Mesodermal cell (in vitro differentiated cells): ENCODE measurements around the gene PCDHGB1.
"Not testable (repeated sequence)": the region's sequence is repeated elsewhere in the genome, so short reads cannot be mapped to it uniquely, and the experiment has no call there.

Experiments used
- H3K27ac ChIP-seq: 2 replicates; pipeline ENCODE4 v1.7.0; 2013; ENCODE audit warnings: mild to moderate bottlenecking, low read depth, low read length, moderate library complexity; ENCODE audit not compliant: severe bottlenecking
- H3K36me3 ChIP-seq: 2 replicates; pipeline ENCODE4 v1.7.1; 2013; ENCODE audit warnings: mild to moderate bottlenecking, low read length, moderate library complexity; ENCODE audit not compliant: control insufficient read depth, insufficient read depth
- H3K4me1 ChIP-seq: one replicate; pipeline ENCODE4 v1.7.1; 2013; ENCODE audit warnings: mild to moderate bottlenecking, low read length; ENCODE audit not compliant: insufficient read depth, control insufficient read depth, poor library complexity, severe bottlenecking
- H3K4me3 ChIP-seq: 2 replicates; pipeline ENCODE4 v1.7.0; 2013; ENCODE audit warnings: low read length, control low read depth, mild to moderate bottlenecking; ENCODE audit not compliant: insufficient read depth, poor library complexity, severe bottlenecking; ENCODE audit errors: extremely low read depth
- H3K9me3 ChIP-seq: 2 replicates; pipeline ENCODE4 v1.7.1; 2013; ENCODE audit warnings: mild to moderate bottlenecking, low read length, moderate library complexity; ENCODE audit not compliant: control insufficient read depth
- WGBS, 2 experiments: methylation state at CpG; one replicate each; pipeline ENCODE4 v1.1.5; 2013; ENCODE audit warnings: missing lambda C conversion rate in 2 of 2; ENCODE audit not compliant: insufficient coverage in 2 of 2; 5-methylcytosine and 5-hydroxymethylcytosine counted together

PCDHGB1 gene

DNA sequence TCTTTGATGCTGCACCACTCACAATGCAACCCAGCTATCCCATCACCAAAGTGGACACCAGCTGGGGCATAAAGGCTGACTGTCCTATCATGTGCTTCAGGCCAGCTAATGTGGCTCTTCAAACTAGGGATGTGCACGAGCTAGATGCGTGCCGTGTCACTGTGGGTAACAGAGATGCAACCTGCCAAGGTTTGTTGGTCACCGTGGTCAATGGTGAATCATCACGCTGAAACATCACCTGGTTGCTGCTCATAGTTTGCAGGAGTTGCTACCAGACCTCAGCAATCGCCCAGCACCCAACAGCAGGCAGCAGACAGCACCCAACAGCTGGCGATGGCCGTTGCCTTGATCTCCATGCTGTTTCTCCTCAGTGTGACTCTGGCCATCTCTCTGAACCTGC is 21.7 kb upstream of the PCDHGB1 start:
- Histone ChIP-seq H3K4me3 (no peak overlapping the region), H3K27ac (no peak overlapping the region), H3K9me3 (peaks cover 17% of the 10 kb centered on the region), H3K4me1 (no peaks in the 10 kb centered on the region), H3K36me3 (no peaks in the 10 kb centered on the region)
- 87 to 91% methylated on average over 8 of the region's 8 CpGs for WGBS, 2 experiments

DNA sequence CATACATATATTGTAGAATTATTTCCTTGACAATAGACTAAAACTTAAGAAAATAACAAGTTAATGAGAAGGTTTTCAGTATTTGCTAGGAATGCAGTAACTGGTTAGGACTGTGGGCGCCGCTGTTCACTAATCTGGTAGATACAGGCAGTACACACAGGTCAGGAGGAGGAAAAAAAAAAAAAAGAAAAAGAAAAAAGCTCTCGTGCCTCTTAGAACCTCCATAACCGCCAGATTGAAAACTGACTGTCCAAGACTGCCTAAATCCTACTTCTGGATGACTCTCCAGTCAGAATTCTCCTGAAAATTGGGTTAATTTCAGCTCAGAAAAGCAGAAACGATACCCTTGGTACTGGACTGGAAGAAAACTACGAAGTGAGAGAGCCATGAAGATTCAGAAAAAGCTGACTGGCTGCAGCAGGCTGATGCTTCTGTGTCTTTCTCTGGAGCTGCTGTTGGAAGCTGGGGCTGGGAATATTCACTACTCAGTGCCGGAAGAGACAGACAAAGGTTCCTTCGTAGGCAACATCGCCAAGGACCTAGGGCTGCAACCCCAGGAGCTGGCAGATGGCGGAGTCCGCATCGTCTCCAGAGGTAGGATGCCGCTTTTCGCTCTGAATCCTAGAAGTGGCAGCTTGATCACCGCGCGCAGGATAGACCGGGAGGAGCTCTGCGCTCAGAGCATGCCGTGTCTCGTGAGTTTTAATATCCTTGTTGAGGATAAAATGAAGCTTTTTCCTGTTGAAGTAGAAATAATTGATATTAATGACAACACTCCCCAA is 19.4 kb upstream of the PCDHGB1 start, which contains the start of gene PCDHGA1:
PCDHGA1 (plus strand) TSS at position 216 of the 782 bp plus-strand sequence.
- Histone ChIP-seq H3K4me3 (no peak within 1 kb of the TSS), H3K27ac (no peak within 1 kb of the TSS), H3K9me3 (peaks cover 20% of the 10 kb centered on the region), H3K36me3 (no peaks in the 10 kb centered on the region), H3K4me1 (no peaks in the 10 kb centered on the region)
- WGBS, 2 experiments: 87 to 89% methylated on average over 10 to 17 of the region's 21 CpGs

DNA sequence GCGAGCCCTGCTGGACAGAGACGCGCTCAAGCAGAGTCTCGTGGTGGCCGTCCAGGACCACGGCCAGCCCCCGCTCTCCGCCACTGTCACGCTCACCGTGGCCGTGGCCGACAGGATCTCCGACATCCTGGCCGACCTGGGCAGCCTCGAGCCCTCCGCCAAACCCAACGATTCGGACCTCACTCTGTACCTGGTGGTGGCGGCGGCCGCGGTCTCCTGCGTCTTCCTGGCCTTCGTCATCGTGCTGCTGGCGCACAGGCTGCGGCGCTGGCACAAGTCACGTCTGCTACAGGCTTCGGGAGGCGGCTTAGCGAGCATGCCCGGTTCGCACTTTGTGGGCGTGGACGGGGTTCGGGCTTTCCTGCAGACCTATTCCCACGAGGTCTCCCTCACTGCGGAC is 17.3 kb upstream of the PCDHGB1 start:
- not testable (repeated sequence) for H3K27ac ChIP-seq, H3K4me3 ChIP-seq, H3K36me3 ChIP-seq, H3K4me1 ChIP-seq
- peaks cover 20% of the 10 kb centered on the region for H3K9me3 ChIP-seq
- 96 to 98% methylated on average over 22 to 34 of the region's 39 CpGs for WGBS, 2 experiments

DNA sequence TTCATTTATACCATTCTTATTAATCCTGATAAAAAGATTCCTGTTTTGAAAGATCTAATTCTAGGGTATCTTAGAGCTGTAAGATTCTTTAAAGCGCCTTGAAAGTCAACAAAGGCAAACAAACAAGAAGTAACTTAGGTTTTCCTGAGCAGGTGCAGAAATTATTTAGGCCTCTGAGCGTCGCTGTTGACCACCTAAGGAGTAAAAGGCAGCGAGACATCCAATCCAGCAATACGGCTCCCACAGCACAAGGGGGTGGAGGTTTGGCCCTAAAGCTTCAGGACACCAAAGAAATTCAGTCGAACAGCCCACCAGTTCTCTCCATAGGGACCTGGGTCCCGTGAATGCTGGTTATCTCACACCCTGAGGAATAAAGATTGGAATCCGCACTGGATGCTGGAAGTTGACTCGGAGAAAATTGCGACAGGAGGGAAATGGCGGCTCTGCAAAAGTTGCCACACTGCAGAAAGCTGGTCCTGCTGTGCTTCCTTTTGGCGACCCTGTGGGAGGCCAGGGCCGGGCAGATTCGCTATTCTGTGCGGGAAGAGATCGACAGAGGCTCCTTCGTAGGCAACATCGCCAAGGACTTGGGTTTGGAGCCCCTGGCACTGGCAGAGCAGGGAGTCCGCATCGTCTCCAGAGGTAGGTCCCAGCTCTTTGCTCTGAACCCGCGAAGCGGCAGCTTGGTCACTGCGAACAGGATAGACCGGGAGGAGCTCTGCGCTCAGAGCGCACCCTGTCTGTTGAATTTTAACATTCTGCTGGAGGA is 11.2 kb upstream of the PCDHGB1 start, which contains the start of gene PCDHGA2:
PCDHGA2 (plus strand) TSS at position 223 of the 769 bp plus-strand sequence.
- Histone ChIP-seq H3K9me3 (peaks cover 18% of the 10 kb centered on the region), H3K27ac (no peak within 1 kb of the TSS), H3K4me1 (no peaks in the 10 kb centered on the region), H3K4me3 (no peak within 1 kb of the TSS), H3K36me3 (no peaks in the 10 kb centered on the region)
- WGBS, 2 experiments: 83 to 86% methylated on average over 25 to 26 of the region's 27 CpGs

DNA sequence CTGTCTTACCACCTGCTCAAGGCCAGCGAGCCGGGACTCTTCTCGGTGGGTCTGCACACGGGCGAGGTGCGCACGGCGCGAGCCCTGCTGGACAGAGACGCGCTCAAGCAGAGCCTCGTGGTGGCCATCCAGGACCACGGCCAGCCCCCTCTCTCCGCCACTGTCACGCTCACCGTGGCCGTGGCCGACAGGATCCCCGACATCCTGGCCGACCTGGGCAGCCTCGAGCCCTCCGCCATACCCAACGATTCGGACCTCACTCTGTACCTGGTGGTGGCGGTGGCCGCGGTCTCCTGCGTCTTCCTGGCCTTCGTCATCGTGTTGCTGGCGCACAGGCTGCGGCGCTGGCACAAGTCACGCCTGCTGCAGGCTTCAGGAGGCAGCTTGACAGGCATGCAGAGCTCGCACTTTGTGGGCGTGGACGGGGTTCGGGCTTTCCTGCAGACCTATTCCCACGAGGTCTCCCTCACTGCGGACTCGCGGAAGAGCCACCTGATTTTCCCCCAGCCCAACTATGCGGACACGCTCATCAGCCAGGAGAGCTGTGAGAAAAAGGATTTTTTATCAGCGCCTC is 9.0 kb upstream of the PCDHGB1 start:
- H3K4me3 ChIP-seq, H3K4me1 ChIP-seq, H3K36me3 ChIP-seq, H3K27ac ChIP-seq: not testable (repeated sequence)
- WGBS, 2 experiments: 94 to 99% methylated on average over 23 to 28 of the region's 45 CpGs
- H3K9me3 ChIP-seq: peaks cover 31% of the 10 kb centered on the region

DNA sequence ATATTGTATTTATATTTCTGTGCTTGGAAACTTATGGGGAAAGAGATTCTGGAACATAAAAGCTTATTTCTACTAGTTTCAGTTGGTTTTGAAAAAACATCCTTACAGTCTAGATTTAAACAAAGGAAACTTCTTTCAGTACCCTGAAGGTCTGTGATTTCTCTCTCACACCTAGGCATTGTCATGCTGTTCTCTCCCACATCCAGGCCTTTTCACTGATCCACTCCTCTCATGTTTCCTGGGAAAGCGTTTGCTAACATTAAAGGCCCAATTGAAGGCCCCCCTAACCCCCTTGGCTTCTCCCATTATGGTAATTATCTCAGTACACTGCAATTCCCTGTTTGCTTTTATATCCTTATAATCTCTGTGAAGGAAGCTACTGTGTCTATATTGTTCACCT is 7.1 kb upstream of the PCDHGB1 start:
- no peak overlapping the region for H3K4me3 ChIP-seq
- 67 to 83% methylated on average over 1 of the region's 1 CpG for WGBS, 2 experiments
- H3K36me3 ChIP-seq: no peaks in the 10 kb centered on the region
- H3K27ac ChIP-seq: no peak overlapping the region
- H3K4me1 ChIP-seq: no peaks in the 10 kb centered on the region
- H3K9me3 ChIP-seq: peaks cover 31% of the 10 kb centered on the region

DNA sequence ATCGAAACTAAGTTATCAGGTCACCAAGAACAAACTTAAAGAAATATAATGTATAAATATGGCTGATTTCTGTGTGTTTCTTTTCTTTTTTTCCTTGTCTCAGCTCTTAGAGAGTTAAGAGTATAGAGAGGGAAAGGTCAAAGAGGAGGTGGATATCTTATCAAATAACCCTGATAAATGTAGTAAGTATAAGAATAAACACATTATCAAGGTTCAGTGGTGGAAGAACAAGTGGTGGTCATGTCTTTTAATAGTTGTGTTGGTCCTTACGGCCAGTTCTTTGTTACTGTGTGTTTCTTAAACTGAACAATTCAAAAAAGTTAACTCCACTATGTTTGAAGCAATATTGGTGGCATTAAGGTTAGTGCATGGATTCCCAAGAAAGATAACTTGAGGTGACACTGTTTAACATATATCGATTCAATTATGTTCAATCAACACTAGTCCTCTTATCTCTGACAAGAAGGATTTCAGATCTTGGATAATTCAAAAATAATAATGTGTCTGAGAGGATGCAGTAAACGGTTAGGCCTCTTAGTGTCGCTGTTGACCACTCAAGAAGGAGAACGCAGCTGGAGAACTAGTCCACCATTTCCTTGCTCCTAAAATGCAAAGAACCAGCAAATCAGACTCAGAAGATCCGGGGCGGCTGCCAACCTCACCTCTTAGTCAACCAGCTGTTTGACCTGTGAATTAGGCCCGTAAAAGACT is 6.5 kb upstream of the PCDHGB1 start, which contains the start of gene PCDHGA3:
PCDHGA3 (plus strand) TSS at position 588 of the 711 bp plus-strand sequence. CDS start 205 bp downstream, outside the sequence.
- H3K36me3 ChIP-seq: no peaks in the 10 kb centered on the region
- WGBS, 2 experiments: 63% methylated on average over 6 of the region's 9 CpGs
- no peaks in the 10 kb centered on the region for H3K4me1 ChIP-seq
- H3K9me3 ChIP-seq: peaks cover 31% of the 10 kb centered on the region
- no peak within 1 kb of the TSS for H3K27ac ChIP-seq
- peak within 1 kb of the TSS; percentile 31 for H3K4me3 ChIP-seq

DNA sequence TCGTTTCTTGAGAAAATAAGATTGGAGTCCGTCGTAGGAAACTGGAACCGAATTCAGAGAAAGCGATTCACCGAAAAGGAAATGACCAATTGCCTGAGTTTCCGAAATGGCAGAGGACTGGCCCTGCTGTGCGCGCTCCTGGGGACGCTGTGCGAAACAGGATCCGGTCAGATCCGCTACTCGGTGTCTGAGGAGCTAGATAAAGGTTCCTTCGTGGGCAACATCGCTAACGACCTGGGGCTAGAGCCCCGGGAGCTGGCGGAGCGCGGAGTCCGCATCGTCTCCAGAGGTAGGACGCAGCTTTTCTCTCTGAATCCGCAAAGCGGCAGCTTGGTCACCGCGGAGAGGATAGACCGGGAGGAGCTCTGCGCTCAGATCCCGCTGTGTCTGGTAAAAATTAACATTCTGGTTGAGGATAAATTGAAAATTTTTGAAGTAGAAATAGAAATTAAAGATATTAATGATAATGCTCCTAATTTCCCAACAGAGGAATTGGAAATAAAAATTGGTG is 5.9 kb upstream of the PCDHGB1 start:
- Histone ChIP-seq H3K4me1 (no peaks in the 10 kb centered on the region), H3K9me3 (peaks cover 25% of the 10 kb centered on the region), H3K4me3 (peak overlapping the region; percentile 31), H3K36me3 (no peaks in the 10 kb centered on the region), H3K27ac (no peak overlapping the region)
- 87 to 88% methylated on average over 29 to 30 of the region's 31 CpGs for WGBS, 2 experiments

DNA sequence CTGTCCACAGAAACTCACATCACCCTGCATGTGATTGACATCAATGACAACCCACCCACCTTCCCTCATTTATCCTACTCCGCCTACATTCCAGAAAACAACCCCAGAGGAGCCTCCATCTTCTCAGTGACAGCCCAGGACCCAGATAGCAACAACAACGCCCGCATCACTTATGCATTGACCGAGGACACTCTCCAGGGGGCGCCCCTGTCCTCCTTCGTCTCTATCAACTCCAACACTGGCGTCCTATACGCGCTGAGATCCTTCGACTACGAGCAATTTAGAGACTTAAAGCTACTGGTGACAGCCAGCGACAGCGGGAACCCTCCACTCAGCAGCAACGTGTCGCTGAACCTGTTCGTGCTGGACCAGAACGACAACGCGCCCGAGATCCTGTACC is 4.6 kb upstream of the PCDHGB1 start:
- H3K4me1 ChIP-seq: no peaks in the 10 kb centered on the region
- no peaks in the 10 kb centered on the region for H3K36me3 ChIP-seq
- no peak overlapping the region for H3K4me3 ChIP-seq
- WGBS, 2 experiments: 94% methylated on average over 10 to 15 of the region's 20 CpGs
- H3K27ac ChIP-seq: no peak overlapping the region
- H3K9me3 ChIP-seq: peaks cover 22% of the 10 kb centered on the region

DNA sequence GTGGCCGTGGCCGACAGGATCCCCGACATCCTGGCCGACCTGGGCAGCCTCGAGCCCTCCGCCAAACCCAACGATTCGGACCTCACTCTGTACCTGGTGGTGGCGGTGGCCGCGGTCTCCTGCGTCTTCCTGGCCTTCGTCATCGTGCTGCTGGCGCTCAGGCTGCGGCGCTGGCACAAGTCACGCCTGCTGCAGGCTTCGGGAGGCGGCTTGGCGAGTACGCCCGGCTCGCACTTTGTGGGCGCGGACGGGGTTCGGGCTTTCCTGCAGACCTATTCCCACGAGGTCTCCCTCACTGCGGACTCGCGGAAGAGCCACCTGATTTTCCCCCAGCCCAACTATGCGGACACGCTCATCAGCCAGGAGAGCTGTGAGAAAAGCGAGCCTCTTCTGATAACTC is 3.9 kb upstream of the PCDHGB1 start:
- not testable (repeated sequence) for H3K36me3 ChIP-seq, H3K27ac ChIP-seq, H3K4me3 ChIP-seq, H3K4me1 ChIP-seq
- H3K9me3 ChIP-seq: peaks cover 29% of the 10 kb centered on the region
- 100% methylated on average over 2 of the region's 35 CpGs; no CpG with 5 or more reads in 1 of the 2 experiments for WGBS, 2 experiments
